ENCODE measurements around the gene KRTAP12-3.

GRCh38 chr21:44692798-44693512 lies 35.2 kb downstream of the KRTAP12-3 start:
- no peak for TF ChIP-seq CTCF (conservative IDR thresholded peaks at IDR 0.05 in 1 of 2, IDR thresholded peaks at IDR 0.05 in 1 of 2; ENCODE audit: low read depth in 1 of 2, low read length in 2 of 2)
- TF ChIP-seq EZH2 (IDR thresholded peaks at IDR 0.05; ENCODE audit: low read length, missing control alignments) = no peak
